ENCODE measurements around the gene CRAT. TPM values are rescaled to one million over a fixed set of nuclear protein-coding genes. Genes with fewer than 3 reads are reported as not detected.

The CRAT gene
- total RNA-seq, 1 experiment from 2014 or later = 7.1 TPM

DNA sequence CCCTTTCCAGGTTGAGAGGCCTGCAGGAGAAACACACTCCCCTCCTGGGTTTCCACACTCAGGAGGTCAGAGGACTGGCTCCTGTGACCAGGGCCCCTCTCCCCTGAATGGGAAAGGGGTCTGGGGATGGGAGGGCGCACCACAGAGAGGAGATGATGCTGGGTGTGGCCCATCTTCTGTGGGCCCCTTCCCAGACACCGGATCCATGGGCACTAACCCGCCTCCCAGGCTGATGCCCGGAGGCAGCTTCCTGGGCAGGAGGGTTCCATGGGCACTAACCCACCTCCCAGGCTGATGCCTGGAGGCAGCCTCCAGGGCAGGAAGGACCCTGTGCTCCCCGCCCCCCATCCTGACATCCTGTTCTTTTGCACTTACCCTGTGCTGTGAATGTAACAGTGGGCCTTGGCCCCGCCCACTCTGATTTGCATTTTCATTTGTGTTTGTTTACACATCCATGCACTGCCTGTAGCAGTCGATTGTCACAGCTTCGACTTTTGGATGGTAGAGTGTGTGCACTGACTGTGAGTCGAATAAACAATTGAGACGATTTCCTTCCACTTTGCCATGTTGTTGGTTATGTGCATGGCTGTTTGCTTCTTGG is 39.0 kb downstream of the CRAT start:
- Mint-ChIP-seq H3K4me1 (ENCODE audit: low read depth, unreplicated experiment) (no peaks in the 10 kb centered on the region), H3K27me3 (ENCODE audit: unreplicated experiment) (no peaks in the 10 kb centered on the region), H3K4me3 (ENCODE audit: low read depth, unreplicated experiment) (no peak overlapping the region), H3K9me3 (ENCODE audit: low read depth, unreplicated experiment) (no peaks in the 10 kb centered on the region), H3K27ac (ENCODE audit: unreplicated experiment) (no peak overlapping the region), H3K36me3 (ENCODE audit: insufficient read depth, unreplicated experiment) (peaks cover 11% of the 10 kb centered on the region)
- DNase-seq = no peak
- no peak for TF ChIP-seq CTCF (IDR thresholded peaks at IDR 0.05; ENCODE audit: unreplicated experiment)
- CTCF ChIA-PET = interaction anchor here (0.7 kb wide), 1 partner anchor 68 kb away, joined by 3 read pairs; no protein-coding TSS in a partner anchor
- no TSS peak for BruUV-seq (replicated peaks)
- intact Hi-C loops (cut with micrococcal nuclease; ENCODE audit: unreplicated experiment) = no loop called here

GRCh38 chr9:129070696-129071525 is 39.7 kb downstream of the CRAT start:
- intact Hi-C loops (cut with micrococcal nuclease; ENCODE audit: unreplicated experiment) = no loop called here
- no peaks in the 10 kb centered on the region for H3K9me3 Mint-ChIP-seq (ENCODE audit: low read depth, unreplicated experiment)
- H3K4me1 Mint-ChIP-seq (ENCODE audit: low read depth, unreplicated experiment) = no peaks in the 10 kb centered on the region
- no peak for TF ChIP-seq CTCF (IDR thresholded peaks at IDR 0.05; ENCODE audit: unreplicated experiment)
- DNase-seq = no peak
- CTCF ChIA-PET = interaction anchor here (0.7 kb wide), 1 partner anchor 69 kb away, joined by 3 read pairs; no protein-coding TSS in a partner anchor
- no TSS peak for BruUV-seq (replicated peaks)
- H3K4me3 Mint-ChIP-seq (ENCODE audit: low read depth, unreplicated experiment) = no peak overlapping the region
- no peak overlapping the region for H3K27ac Mint-ChIP-seq (ENCODE audit: unreplicated experiment)
- H3K27me3 Mint-ChIP-seq (ENCODE audit: unreplicated experiment) = no peaks in the 10 kb centered on the region
- peaks cover 13% of the 10 kb centered on the region for H3K36me3 Mint-ChIP-seq (ENCODE audit: insufficient read depth, unreplicated experiment)

GRCh38 chr9:129069862-129070641 is 40.5 kb downstream of the CRAT start:
- no peaks in the 10 kb centered on the region for H3K9me3 Mint-ChIP-seq (ENCODE audit: low read depth, unreplicated experiment)
- intact Hi-C loops (cut with micrococcal nuclease; ENCODE audit: unreplicated experiment) = no loop called here
- H3K4me1 Mint-ChIP-seq (ENCODE audit: low read depth, unreplicated experiment) = no peaks in the 10 kb centered on the region
- peaks cover 16% of the 10 kb centered on the region for H3K36me3 Mint-ChIP-seq (ENCODE audit: insufficient read depth, unreplicated experiment)
- no peaks in the 10 kb centered on the region for H3K27me3 Mint-ChIP-seq (ENCODE audit: unreplicated experiment)
- H3K4me3 Mint-ChIP-seq (ENCODE audit: low read depth, unreplicated experiment) = no peak overlapping the region
- TF ChIP-seq CTCF (IDR thresholded peaks at IDR 0.05; ENCODE audit: unreplicated experiment) = no peak
- CTCF ChIA-PET = no interaction called here
- no TSS peak for BruUV-seq (replicated peaks)
- no peak for DNase-seq
- no peak overlapping the region for H3K27ac Mint-ChIP-seq (ENCODE audit: unreplicated experiment)

GRCh38 chr9:129068990-129069861 is 41.4 kb downstream of the CRAT start:
- Mint-ChIP-seq H3K27me3 (ENCODE audit: unreplicated experiment) (no peaks in the 10 kb centered on the region), H3K36me3 (ENCODE audit: insufficient read depth, unreplicated experiment) (peaks cover 16% of the 10 kb centered on the region), H3K4me3 (ENCODE audit: low read depth, unreplicated experiment) (no peak overlapping the region), H3K4me1 (ENCODE audit: low read depth, unreplicated experiment) (no peaks in the 10 kb centered on the region), H3K27ac (ENCODE audit: unreplicated experiment) (no peak overlapping the region), H3K9me3 (ENCODE audit: low read depth, unreplicated experiment) (no peaks in the 10 kb centered on the region)
- BruUV-seq (replicated peaks) = no TSS peak
- CTCF ChIA-PET = no interaction called here
- intact Hi-C loops (cut with micrococcal nuclease; ENCODE audit: unreplicated experiment) = no loop called here
- DNase-seq = no peak
- TF ChIP-seq CTCF (IDR thresholded peaks at IDR 0.05; ENCODE audit: unreplicated experiment) = no peak
